Stimulated activated CD8-positive, alpha-beta memory T cell treated with anti-CD3 and anti-CD28 coated beads, Interleukin-7, amount 100 ng/mL, for 48 hours (primary cell): ENCODE data around the gene DENR.

Source experiments
- DNase-seq, 2 donors: peaks; one replicate each; pipeline ENCODE4 v3.0.0-alpha.2; 2020; ENCODE audit warnings: low read depth in 1 of 2; ENCODE audit errors: extremely low read depth in 1 of 2

DENR gene

GRCh38 chr12:122813310-122813713 lies 60.7 kb downstream of the DENR start:
- no peak for DNase-seq

GRCh38 chr12:122819209-122819785 lies 66.7 kb downstream of the DENR start:
- no peak for DNase-seq

GRCh38 chr12:122820138-122820537 lies 67.5 kb downstream of the DENR start:
- DNase-seq, result no peak
